H1 (cell line): ENCODE results near the gene VWA2. TPM values are rescaled to one million over a fixed set of nuclear protein-coding genes. Genes with fewer than 3 reads are reported as not detected.

Source experiments
- CTCF ChIA-PET: fragments of 300-600 bp; sonication (Branson Sonifier 250); formaldehyde crosslinking; loops from one replicate; lab custom pipeline; 2021; ENCODE audit not compliant: partially characterized antibody; lab: Charles Lee
- POLR2A ChIA-PET: fragments of 300-600 bp; sonication (Branson Sonifier 250); formaldehyde crosslinking; loops from one replicate; lab custom pipeline; 2021; ENCODE audit warnings: inconsistent platforms; ENCODE audit not compliant: partially characterized antibody; lab: Charles Lee
- DNase-seq, 2 experiments: peaks; one replicate each; pipeline versions ENCODE4 v3.0.0 to v3.0.0-alpha.2; 2010 to 2022; ENCODE audit warnings: low spot score in 2 of 2, low read depth in 1 of 2, mixed read lengths in 1 of 2
- FAIRE-seq: peaks from 2 replicates; lab custom pipeline; 2011; peaks lifted over from hg19 to GRCh38; lab: Jason Lieb, UNC
- H2AFZ ChIP-seq: 2 replicates; pipeline ENCODE4 v1.8.1; 2012; ENCODE audit warnings: low read length, inconsistent platforms
- H2AK5ac ChIP-seq: 2 replicates; pipeline ENCODE4 v1.6.1; 2013; ENCODE audit warnings: low read depth, low read length
- H2BK120ac ChIP-seq: replicated peaks from 2 replicates; pipeline ENCODE3; 2013; ENCODE audit warnings: low read depth, low read length, inconsistent platforms
- H2BK12ac ChIP-seq: 2 replicates; pipeline ENCODE4 v1.6.1; 2013; ENCODE audit warnings: low read depth, low read length
- H2BK15ac ChIP-seq: 2 replicates; pipeline ENCODE4 v1.6.1; 2013; ENCODE audit warnings: low read length
- H2BK20ac ChIP-seq: 2 replicates; pipeline ENCODE4 v1.6.1; 2013; ENCODE audit warnings: low read length
- H2BK5ac ChIP-seq: 2 replicates; pipeline ENCODE4 v1.6.1; 2013; ENCODE audit warnings: low read depth, low read length
- H3K14ac ChIP-seq: 2 replicates; pipeline ENCODE4 v1.6.1; 2013; ENCODE audit warnings: inconsistent platforms; ENCODE audit not compliant: insufficient read length
- H3K18ac ChIP-seq: 2 replicates; pipeline ENCODE4 v1.6.1; 2013; ENCODE audit warnings: low read length; ENCODE audit errors: extremely low read depth
- H3K23ac ChIP-seq: 2 replicates; pipeline ENCODE4 v1.6.1; 2013; ENCODE audit warnings: inconsistent platforms; ENCODE audit not compliant: insufficient read length
- H3K23me2 ChIP-seq: 2 replicates; pipeline ENCODE4 v1.6.1; 2013; ENCODE audit warnings: low read depth, low read length
- H3K27ac ChIP-seq: 2 replicates; pipeline ENCODE4 v1.6.1; 2011; ENCODE audit warnings: low read depth, low read length, inconsistent platforms
- H3K27me3 ChIP-seq, 4 experiments: replicated peaks in 1 of 4; 1 replicate in 1 of 4; 2 replicates in 3 of 4; pipeline versions ENCODE4 v1.6.1 to v1.8.1; 2011 to 2013; ENCODE audit warnings: low read length in 3 of 4, mild to moderate bottlenecking in 3 of 4, inconsistent platforms in 2 of 4, mixed read lengths in 2 of 4, moderate library complexity in 1 of 4; ENCODE audit not compliant: control insufficient read depth in 3 of 4, insufficient read depth in 3 of 4; ENCODE audit errors: extremely low read depth in 1 of 4
- H3K36me3 ChIP-seq, 4 experiments: 2 replicates each; pipeline versions ENCODE4 v1.6.1 to v1.8.1; 2011 to 2013; ENCODE audit warnings: mild to moderate bottlenecking in 4 of 4, low read length in 3 of 4, moderate library complexity in 2 of 4, control low read depth in 1 of 4, inconsistent platforms in 1 of 4; ENCODE audit not compliant: insufficient read depth in 4 of 4, control insufficient read depth in 2 of 4
- H3K4ac ChIP-seq: replicated peaks from 2 replicates; pipeline ENCODE3; 2013; ENCODE audit warnings: low read length, low read depth, mixed read lengths, inconsistent platforms; ENCODE audit not compliant: insufficient read length
- H3K4me1 ChIP-seq, 4 experiments: replicated peaks in 1 of 4; 1 replicate in 1 of 4; 2 replicates in 3 of 4; pipeline versions ENCODE4 v1.6.1 to v1.8.1; 2011 to 2013; ENCODE audit warnings: low read length in 3 of 4, inconsistent platforms in 2 of 4, mixed read lengths in 1 of 4; ENCODE audit not compliant: insufficient read depth in 4 of 4, control insufficient read depth in 3 of 4
- H3K4me2 ChIP-seq, 2 experiments: 2 replicates each; pipeline versions ENCODE4 v1.6.1 to v1.8.1; 2011 to 2013; ENCODE audit warnings: low read depth in 2 of 2, low read length in 2 of 2, control low read depth in 1 of 2, inconsistent platforms in 1 of 2, mild to moderate bottlenecking in 1 of 2; ENCODE audit not compliant: insufficient read depth in 1 of 2
- H3K4me3 ChIP-seq, 4 experiments: fragments of 200-600, 300-600 bp in 1 of 4; sonication (generic), shearing (Covaris generic), sonication (Bioruptor Twin) in 1 of 4; 2 replicates each; pipeline versions ENCODE4 v1.5.1 to v1.8.1; 2011 to 2016; ENCODE audit warnings: low read length in 4 of 4, low read depth in 3 of 4, control low read depth in 2 of 4, inconsistent platforms in 2 of 4, mild to moderate bottlenecking in 2 of 4, mixed read lengths in 1 of 4, moderate library complexity in 1 of 4; ENCODE audit not compliant: insufficient read depth in 2 of 4; ENCODE audit errors: extremely low read depth in 1 of 4
- H3K56ac ChIP-seq: replicated peaks from 2 replicates; pipeline ENCODE3; 2013; ENCODE audit warnings: low read depth, mild to moderate bottlenecking, mixed read lengths, low read length, inconsistent platforms; ENCODE audit not compliant: insufficient read length
- H3K79me1 ChIP-seq: 2 replicates; pipeline ENCODE4 v1.6.1; 2013; ENCODE audit warnings: low read depth, low read length, control low read depth
- H3K79me2 ChIP-seq, 2 experiments: 2 replicates each; pipeline versions ENCODE4 v1.6.1 to v1.8.1; 2012 to 2013; ENCODE audit warnings: low read length in 2 of 2, mild to moderate bottlenecking in 2 of 2, inconsistent platforms in 1 of 2; ENCODE audit not compliant: insufficient read depth in 2 of 2, control insufficient read depth in 1 of 2
- H3K9ac ChIP-seq, 4 experiments: replicated peaks in 1 of 4; 1 replicate in 1 of 4; 2 replicates in 3 of 4; pipeline versions ENCODE4 v1.6.1 to v1.8.1; 2011 to 2013; ENCODE audit warnings: low read depth in 3 of 4, low read length in 3 of 4, control low read depth in 2 of 4, mild to moderate bottlenecking in 2 of 4, moderate library complexity in 2 of 4, inconsistent platforms in 1 of 4; ENCODE audit errors: extremely low read depth in 1 of 4
- H3K9me3 ChIP-seq, 2 experiments: 2 replicates each; pipeline versions ENCODE4 v1.6.1 to v1.8.1; 2012 to 2013; ENCODE audit warnings: mild to moderate bottlenecking in 2 of 2, moderate library complexity in 2 of 2, control low read depth in 1 of 2, inconsistent platforms in 1 of 2, low read depth in 1 of 2, low read length in 1 of 2, mixed read lengths in 1 of 2; ENCODE audit not compliant: insufficient read depth in 2 of 2
- H4K20me1 ChIP-seq, 2 experiments: replicated peaks in 1 of 2; 2 replicates each; pipeline versions ENCODE3 to v1.8.1; 2011 to 2013; ENCODE audit warnings: inconsistent platforms in 2 of 2, low read length in 2 of 2, mild to moderate bottlenecking in 1 of 2; ENCODE audit not compliant: insufficient read depth in 2 of 2, control insufficient read depth in 1 of 2
- H4K5ac ChIP-seq: 2 replicates; pipeline ENCODE4 v1.6.1; 2013; ENCODE audit warnings: low read length, low read depth, mixed read lengths, inconsistent platforms; ENCODE audit not compliant: insufficient read length
- H4K8ac ChIP-seq: 2 replicates; pipeline ENCODE4 v1.8.0; 2013; ENCODE audit warnings: mild to moderate bottlenecking, moderate library complexity, low read length, inconsistent platforms; ENCODE audit not compliant: insufficient read depth; ENCODE audit errors: extremely low read depth
- H4K91ac ChIP-seq: replicated peaks from 2 replicates; pipeline ENCODE3; 2013; ENCODE audit warnings: low read length, mixed read lengths, inconsistent platforms; ENCODE audit not compliant: insufficient read length
- POU5F1 ChIP-seq: IDR thresholded peaks from 2 replicates; pipeline ENCODE4 v1.6.1; 2011; ENCODE audit warnings: low read depth, mild to moderate bottlenecking, low read length, moderate library complexity
- WGBS, 2 experiments: shearing (Covaris generic) in 1 of 2; methylation state at CpG; one replicate each; pipeline versions ENCODE4 v1.1.6 to v1.1.7; 2013 to 2015; ENCODE audit warnings: low lambda C conversion rate in 2 of 2, mixed read lengths in 2 of 2, inconsistent platforms in 1 of 2, low coverage in 1 of 2, missing lambda C conversion rate in 1 of 2; ENCODE audit not compliant: insufficient replicate concordance in 2 of 2, insufficient coverage in 1 of 2, insufficient read length in 1 of 2; ENCODE audit errors: extremely low coverage in 1 of 2, missing lambda C conversion rate in 1 of 2; 5-methylcytosine and 5-hydroxymethylcytosine counted together
- polyA plus RNA-seq, 7 experiments: library from polyadenylated mRNA; depleted of rRNA in 3 of 7; stranded (reverse) in 5 of 7; unstranded in 2 of 7; fragments of >200 nt in 5 of 7; fragments of 200-250 nt in 2 of 7; gene quantifications; 1 replicate in 5 of 7; 2 replicates in 1 of 7; 4 replicates in 1 of 7; pipeline versions ENCODE4 v1.2.1 to v1.2.3, GENCODE V29; 2011 to 2013; ENCODE audit warnings: missing spikeins in 2 of 7, mixed read lengths in 2 of 7
- total RNA-seq: library from RNA; stranded (reverse); fragmentation: NEBNext Ultra II Directional; extraction: Animal tissue kit (Norgen Biotek cat#: 25700); gene quantifications from 2 replicates; pipeline ENCODE4 v1.2.1, GENCODE V29; 2021

The VWA2 gene
- total and polyA plus RNA-seq, 2 of the 8 experiments (the other 6 are each of a cell fraction or from before 2014, with no cell fraction given) = 2.8 to 2.9 TPM

DNA sequence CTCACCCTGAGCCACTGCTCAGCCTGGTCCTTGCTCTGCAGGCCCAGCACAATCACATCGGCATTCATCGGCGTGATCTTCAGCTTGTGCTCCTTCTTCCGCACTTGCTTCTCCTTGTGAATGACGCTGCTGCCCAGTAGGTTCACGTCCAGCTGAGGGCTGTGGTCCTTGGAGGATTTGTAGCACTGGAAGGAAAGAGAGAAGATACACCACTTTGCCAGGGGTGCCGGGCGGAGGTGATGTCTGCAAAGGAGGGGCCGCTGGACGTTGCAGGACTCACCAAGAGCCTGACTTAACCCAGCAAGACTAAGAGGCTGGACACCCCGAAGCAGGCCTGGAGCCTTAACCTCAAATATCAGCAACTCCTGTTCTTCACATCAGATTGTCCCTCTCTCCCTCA is 74.8 kb downstream of the VWA2 start:
- H3K4ac ChIP-seq = no peak overlapping the region
- FAIRE-seq (no peak), DNase-seq (no peak)
- no peaks in the 10 kb centered on the region; a peak in 2 of 7 replicates for H3K4me1 ChIP-seq
- no peak overlapping the region for H2AK5ac ChIP-seq
- H4K8ac ChIP-seq = no peak overlapping the region
- no peak overlapping the region for H3K4me3 ChIP-seq
- H4K91ac ChIP-seq = no peak overlapping the region
- H2BK12ac ChIP-seq = no peak overlapping the region
- POLR2A ChIA-PET = no interaction called here
- no peaks in the 10 kb centered on the region for H3K36me3 ChIP-seq
- no peak overlapping the region for H2BK5ac ChIP-seq
- no peaks in the 10 kb centered on the region for H3K79me1 ChIP-seq
- no peaks in the 10 kb centered on the region for H3K9me3 ChIP-seq
- H3K56ac ChIP-seq = no peak overlapping the region
- H3K14ac ChIP-seq = no peak overlapping the region
- TF ChIP-seq POU5F1 = no peak
- no peak overlapping the region for H2BK120ac ChIP-seq
- H3K23ac ChIP-seq = no peak overlapping the region
- no peaks in the 10 kb centered on the region for H3K79me2 ChIP-seq
- 78% methylated on average over 11 of the region's 11 CpGs; no CpG with 5 or more reads in 1 of the 2 experiments for WGBS, 2 experiments
- CTCF ChIA-PET = interaction anchor here (2.5 kb wide), 1 partner anchor 74 kb away, joined by 14 read pairs; no protein-coding TSS in a partner anchor
- H3K23me2 ChIP-seq = no peaks in the 10 kb centered on the region; the same call in 1 of the 2 replicates
- no peak overlapping the region for H2BK20ac ChIP-seq
- no peak overlapping the region for H2AFZ ChIP-seq
- H3K18ac ChIP-seq = no peak overlapping the region
- H3K4me2 ChIP-seq = no peak overlapping the region
- H4K5ac ChIP-seq = no peak overlapping the region
- H3K9ac ChIP-seq = no peak overlapping the region
- no peaks in the 10 kb centered on the region for H4K20me1 ChIP-seq
- H3K27ac ChIP-seq = no peak overlapping the region
- H2BK15ac ChIP-seq = no peak overlapping the region
- no peaks in the 10 kb centered on the region for H3K27me3 ChIP-seq
